GM21447 (cell line): ENCODE measurements around the gene ELF2.
"Not testable (repeated sequence)": the region's sequence is repeated elsewhere in the genome, so short reads cannot be mapped to it uniquely, and the experiment has no call there.

Source experiments
- ATAC-seq: cut with Tn5 transposase; IDR thresholded peaks from one replicate; pipeline ENCODE4 v1.9.1; 2021; ENCODE audit not compliant: unreplicated experiment

Gene ELF2

GRCh38 chr4:139144911-139145551, 32.0 kb downstream of the ELF2 start:
- no peak for ATAC-seq

- ATAC-seq, result no peak
These were observed 32.7 kb downstream of the ELF2 start for GRCh38 chr4:139144161-139144859.

GRCh38 chr4:139142980-139143379, 34.0 kb downstream of the ELF2 start:
- no peak for ATAC-seq

GRCh38 chr4:139142087-139142486, 34.9 kb downstream of the ELF2 start:
- ATAC-seq, result peak; percentile 79

GRCh38 chr4:139137763-139138162, 39.3 kb downstream of the ELF2 start:
- no peak for ATAC-seq

- no peak for ATAC-seq
These were observed 42.6 kb downstream of the ELF2 start for GRCh38 chr4:139134403-139134802.

- ATAC-seq, result no peak
These were observed 45.7 kb downstream of the ELF2 start for GRCh38 chr4:139131209-139131870.

- ATAC-seq, result no peak
These were observed 47.8 kb downstream of the ELF2 start for GRCh38 chr4:139129206-139129605.

GRCh38 chr4:139126898-139127297, 50.1 kb downstream of the ELF2 start:
- no peak for ATAC-seq

GRCh38 chr4:139123910-139124309, 53.1 kb downstream of the ELF2 start:
- no peak for ATAC-seq

GRCh38 chr4:139118365-139118764, 58.7 kb downstream of the ELF2 start:
- ATAC-seq, result no peak

- ATAC-seq, result no peak
These were observed 61.8 kb downstream of the ELF2 start for GRCh38 chr4:139115226-139115625.

- not testable (repeated sequence) for ATAC-seq
These were observed 62.2 kb downstream of the ELF2 start for GRCh38 chr4:139114795-139115194.

- ATAC-seq, result no peak
These were observed 64.4 kb downstream of the ELF2 start for GRCh38 chr4:139112650-139113049.

- ATAC-seq, result no peak
These were observed 68.4 kb downstream of the ELF2 start for GRCh38 chr4:139108567-139109128.

- peak; percentile 87 for ATAC-seq
These were observed 77.5 kb downstream of the ELF2 start for GRCh38 chr4:139099366-139099982.

- no peak for ATAC-seq
These were observed 84.7 kb downstream of the ELF2 start for GRCh38 chr4:139092271-139092670.

GRCh38 chr4:139085141-139085540, 91.9 kb downstream of the ELF2 start:
- no peak for ATAC-seq

- ATAC-seq, result no peak
These were observed 92.3 kb downstream of the ELF2 start for GRCh38 chr4:139084804-139085093.

- ATAC-seq, result peak; percentile 47
These were observed 92.8 kb downstream of the ELF2 start for GRCh38 chr4:139083956-139084803.

GRCh38 chr4:139083607-139083955, 93.4 kb downstream of the ELF2 start:
- ATAC-seq, result peak; percentile 34
